HTR-8/SVneo (cell line): ENCODE results near the gene ERGIC1.
"Not testable (repeated sequence)": the region's sequence is repeated elsewhere in the genome, so short reads cannot be mapped to it uniquely, and the experiment has no call there.

ENCODE experiments used
- DNase-seq: peaks from one replicate; pipeline ENCODE4 v3.0.0; 2011; ENCODE audit warnings: low spot score, mixed read lengths; ENCODE audit not compliant: insufficient read length
- FAIRE-seq: peaks from 2 replicates; lab custom pipeline; 2011; peaks lifted over from hg19 to GRCh38; lab: Jason Lieb, UNC

ERGIC1 gene

GRCh38 chr5:172860520-172861443, 26.7 kb downstream of the ERGIC1 start:
- FAIRE-seq, result peak; percentile 4
- DNase-seq, result no peak

DNA sequence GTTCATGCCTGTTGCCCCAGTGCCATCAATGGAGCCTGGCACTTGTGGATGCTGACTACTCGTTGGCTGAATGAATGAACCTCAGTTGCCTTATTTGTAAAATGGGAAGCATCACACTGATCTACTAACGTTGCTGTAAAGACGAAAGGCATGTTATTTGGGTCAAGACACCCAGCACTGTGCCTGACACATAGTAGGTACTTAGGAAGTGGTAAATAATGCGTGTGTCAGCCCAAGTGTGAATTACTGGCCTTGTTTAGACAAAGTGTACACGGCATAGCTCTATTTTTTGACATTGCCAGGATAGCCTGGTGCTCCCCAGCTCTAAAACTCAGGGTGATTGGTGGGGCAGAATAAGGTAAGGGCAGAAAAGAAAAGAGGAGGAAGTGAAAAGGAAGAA, 27.4 kb downstream of the ERGIC1 start:
- FAIRE-seq, result no peak

DNA sequence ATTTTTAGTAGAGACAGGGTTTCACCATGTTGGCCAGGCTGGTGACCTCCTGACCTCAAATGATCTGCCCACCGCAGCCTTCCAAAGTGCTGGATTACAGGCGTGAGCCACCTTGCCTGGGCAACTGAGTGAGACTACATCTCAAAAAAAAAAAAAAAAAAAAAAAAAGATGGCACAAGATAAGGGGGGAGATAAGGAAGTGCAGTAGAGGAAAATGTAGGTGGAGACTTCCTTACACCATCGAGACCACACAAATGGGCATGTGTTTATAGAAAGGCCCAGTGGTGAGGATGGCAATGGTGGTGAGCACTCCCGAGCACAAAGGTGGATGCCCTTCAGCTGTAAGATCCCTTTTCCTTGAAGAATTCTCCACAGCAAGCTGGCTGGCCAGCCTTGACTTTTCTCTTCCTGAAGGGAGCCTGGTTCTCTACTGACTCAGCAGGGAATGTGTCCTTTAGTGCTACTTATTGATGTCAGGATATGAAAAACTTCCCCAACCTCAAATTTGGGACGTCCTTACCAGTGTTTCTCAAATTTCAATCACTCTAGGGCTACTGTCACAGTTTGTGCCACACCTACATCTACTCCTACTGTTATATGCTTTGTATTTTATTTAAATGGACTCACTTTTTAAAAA, 28.2 kb downstream of the ERGIC1 start:
- FAIRE-seq, result no peak
- no peak for DNase-seq

More for the DNA sequence above, 27.4 kb downstream of the ERGIC1 start:
- no peak for DNase-seq

GRCh38 chr5:172864171-172864570, 30.1 kb downstream of the ERGIC1 start:
- FAIRE-seq, DNase-seq: not testable (repeated sequence)

- DNase-seq (no peak), FAIRE-seq (no peak)
These were observed 30.7 kb downstream of the ERGIC1 start for GRCh38 chr5:172864747-172865146.

GRCh38 chr5:172866378-172866777, 32.3 kb downstream of the ERGIC1 start:
- FAIRE-seq (no peak), DNase-seq (no peak)

GRCh38 chr5:172866802-172867748, 33.0 kb downstream of the ERGIC1 start:
- FAIRE-seq (no peak), DNase-seq (no peak)

- DNase-seq (no peak), FAIRE-seq (no peak)
These were observed 33.8 kb downstream of the ERGIC1 start for GRCh38 chr5:172867761-172868435.

DNA sequence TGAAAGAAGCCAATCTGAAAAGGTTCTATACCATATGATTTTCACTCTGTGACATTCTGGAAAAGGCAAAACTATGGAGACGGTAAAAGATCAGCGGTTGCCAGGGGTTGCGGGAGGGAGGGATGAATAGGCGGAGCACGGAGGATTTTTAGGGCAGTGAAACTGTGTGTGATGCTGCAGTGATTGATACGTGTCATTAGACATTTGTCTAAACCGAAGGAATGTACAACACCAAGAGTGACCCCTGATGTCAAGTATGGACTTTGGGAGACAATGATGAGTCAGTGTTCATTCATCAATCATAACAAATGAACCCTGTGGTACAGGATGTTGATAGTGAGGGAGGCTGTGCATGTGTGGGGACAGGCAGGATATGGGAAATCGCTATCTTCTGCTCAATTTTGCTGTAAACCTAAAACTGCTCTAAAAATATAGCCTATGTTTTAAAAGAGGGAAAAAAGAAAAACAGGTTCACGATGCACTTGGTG, 34.4 kb downstream of the ERGIC1 start:
- FAIRE-seq (peak; percentile 81), DNase-seq (peak; percentile 51)

GRCh38 chr5:172868924-172869591, 35.0 kb downstream of the ERGIC1 start:
- peak; percentile 60 for DNase-seq
- FAIRE-seq, result peak; percentile 81

- FAIRE-seq (no peak), DNase-seq (no peak)
These were observed 35.6 kb downstream of the ERGIC1 start for GRCh38 chr5:172869691-172870090.

GRCh38 chr5:172870291-172870714, 36.3 kb downstream of the ERGIC1 start:
- FAIRE-seq, result no peak
- peak; percentile 69 for DNase-seq

- no peak for DNase-seq
- no peak for FAIRE-seq
These were observed 36.8 kb downstream of the ERGIC1 start for GRCh38 chr5:172870715-172871461.

- no peak for FAIRE-seq
These were observed 37.5 kb downstream of the ERGIC1 start for GRCh38 chr5:172871536-172871935.

GRCh38 chr5:172871982-172872381, 37.9 kb downstream of the ERGIC1 start:
- FAIRE-seq (no peak), DNase-seq (no peak)

More at GRCh38 chr5:172871536-172871935, 37.5 kb downstream of the ERGIC1 start:
- DNase-seq, result no peak

DNA sequence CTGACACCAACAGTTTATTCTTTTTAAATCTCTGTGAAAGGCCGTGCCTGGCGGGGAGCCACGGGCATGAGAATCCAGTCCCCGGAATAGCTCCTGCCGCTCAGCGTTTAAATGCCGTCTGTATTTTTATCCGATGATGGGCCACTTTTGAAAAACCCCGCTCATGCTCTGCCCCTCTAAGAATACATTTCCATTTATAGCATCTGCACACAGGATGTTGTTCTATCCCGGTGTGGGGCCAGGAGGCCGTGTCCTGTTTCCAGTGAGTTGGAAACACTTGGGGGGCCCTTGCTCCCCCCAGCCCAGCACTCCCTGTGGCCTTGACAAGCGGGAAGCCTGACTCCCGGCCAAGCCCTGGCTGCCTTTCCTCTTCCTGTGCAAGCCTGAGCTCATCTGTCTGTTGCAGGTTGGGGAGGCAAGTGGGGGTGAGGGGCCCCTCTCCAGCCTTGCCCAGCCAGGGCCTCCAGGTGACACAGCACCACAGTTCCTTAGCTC, 39.0 kb downstream of the ERGIC1 start:
- no peak for DNase-seq
- FAIRE-seq, result no peak

- no peak for FAIRE-seq
- no peak for DNase-seq
These were observed 39.5 kb downstream of the ERGIC1 start for GRCh38 chr5:172873513-172873912.
